ENCODE results near the gene PTPRR.

Gene PTPRR

DNA sequence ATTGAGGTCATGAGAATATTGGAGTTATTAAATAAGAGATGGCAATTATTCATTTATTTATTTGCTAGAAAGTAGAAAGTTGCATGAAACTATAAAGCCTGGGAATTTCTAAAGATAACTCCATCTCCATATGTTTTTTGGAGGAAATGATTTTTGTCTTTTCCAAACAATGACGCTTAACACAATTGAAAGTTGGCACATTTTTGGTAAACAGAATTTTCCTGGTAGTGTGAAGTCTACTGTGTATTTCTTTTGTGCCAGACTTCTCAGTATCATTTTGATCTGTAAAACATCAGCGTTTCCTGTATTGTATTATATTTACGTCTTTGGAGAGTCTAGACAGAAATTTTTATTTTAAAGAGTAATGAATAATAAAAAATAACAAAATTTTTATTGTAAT, 249.6 kb downstream of the PTPRR start:
- no peak for TF ChIP-seq ZFP3 (CRISPR knock-in tag; IDR thresholded peaks at IDR 0.05)
- TF ChIP-seq, protein P1, sequence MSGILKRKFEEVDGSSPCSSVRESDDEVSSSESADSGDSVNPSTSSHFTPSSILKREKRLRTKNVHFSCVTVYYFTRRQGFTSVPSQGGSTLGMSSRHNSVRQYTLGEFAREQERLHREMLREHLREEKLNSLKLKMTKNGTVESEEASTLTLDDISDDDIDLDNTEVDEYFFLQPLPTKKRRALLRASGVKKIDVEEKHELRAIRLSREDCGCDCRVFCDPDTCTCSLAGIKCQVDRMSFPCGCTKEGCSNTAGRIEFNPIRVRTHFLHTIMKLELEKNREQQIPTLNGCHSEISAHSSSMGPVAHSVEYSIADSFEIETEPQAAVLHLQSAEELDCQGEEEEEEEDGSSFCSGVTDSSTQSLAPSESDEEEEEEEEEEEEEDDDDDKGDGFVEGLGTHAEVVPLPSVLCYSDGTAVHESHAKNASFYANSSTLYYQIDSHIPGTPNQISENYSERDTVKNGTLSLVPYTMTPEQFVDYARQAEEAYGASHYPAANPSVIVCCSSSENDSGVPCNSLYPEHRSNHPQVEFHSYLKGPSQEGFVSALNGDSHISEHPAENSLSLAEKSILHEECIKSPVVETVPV (CRISPR knock-in tag; IDR thresholded peaks at IDR 0.05): no peak
- TF ChIP-seq, protein P2, sequence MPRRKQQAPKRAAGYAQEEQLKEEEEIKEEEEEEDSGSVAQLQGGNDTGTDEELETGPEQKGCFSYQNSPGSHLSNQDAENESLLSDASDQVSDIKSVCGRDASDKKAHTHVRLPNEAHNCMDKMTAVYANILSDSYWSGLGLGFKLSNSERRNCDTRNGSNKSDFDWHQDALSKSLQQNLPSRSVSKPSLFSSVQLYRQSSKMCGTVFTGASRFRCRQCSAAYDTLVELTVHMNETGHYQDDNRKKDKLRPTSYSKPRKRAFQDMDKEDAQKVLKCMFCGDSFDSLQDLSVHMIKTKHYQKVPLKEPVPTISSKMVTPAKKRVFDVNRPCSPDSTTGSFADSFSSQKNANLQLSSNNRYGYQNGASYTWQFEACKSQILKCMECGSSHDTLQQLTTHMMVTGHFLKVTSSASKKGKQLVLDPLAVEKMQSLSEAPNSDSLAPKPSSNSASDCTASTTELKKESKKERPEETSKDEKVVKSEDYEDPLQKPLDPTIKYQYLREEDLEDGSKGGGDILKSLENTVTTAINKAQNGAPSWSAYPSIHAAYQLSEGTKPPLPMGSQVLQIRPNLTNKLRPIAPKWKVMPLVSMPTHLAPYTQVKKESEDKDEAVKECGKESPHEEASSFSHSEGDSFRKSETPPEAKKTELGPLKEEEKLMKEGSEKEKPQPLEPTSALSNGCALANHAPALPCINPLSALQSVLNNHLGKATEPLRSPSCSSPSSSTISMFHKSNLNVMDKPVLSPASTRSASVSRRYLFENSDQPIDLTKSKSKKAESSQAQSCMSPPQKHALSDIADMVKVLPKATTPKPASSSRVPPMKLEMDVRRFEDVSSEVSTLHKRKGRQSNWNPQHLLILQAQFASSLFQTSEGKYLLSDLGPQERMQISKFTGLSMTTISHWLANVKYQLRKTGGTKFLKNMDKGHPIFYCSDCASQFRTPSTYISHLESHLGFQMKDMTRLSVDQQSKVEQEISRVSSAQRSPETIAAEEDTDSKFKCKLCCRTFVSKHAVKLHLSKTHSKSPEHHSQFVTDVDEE (CRISPR knock-in tag; IDR thresholded peaks at IDR 0.05): no peak
- TF ChIP-seq ISL1 (CRISPR knock-in tag; IDR thresholded peaks at IDR 0.05): no peak
- TF ChIP-seq ARNTL (CRISPR knock-in tag; IDR thresholded peaks at IDR 0.05; ENCODE audit: borderline replicate concordance, low read depth): no peak
- no peak for TF ChIP-seq ZNF70 (CRISPR knock-in tag; IDR thresholded peaks at IDR 0.05)
- no peak for TF ChIP-seq ZNF8 (CRISPR knock-in tag; IDR thresholded peaks at IDR 0.05)
- ATAC-seq: no peak

DNA sequence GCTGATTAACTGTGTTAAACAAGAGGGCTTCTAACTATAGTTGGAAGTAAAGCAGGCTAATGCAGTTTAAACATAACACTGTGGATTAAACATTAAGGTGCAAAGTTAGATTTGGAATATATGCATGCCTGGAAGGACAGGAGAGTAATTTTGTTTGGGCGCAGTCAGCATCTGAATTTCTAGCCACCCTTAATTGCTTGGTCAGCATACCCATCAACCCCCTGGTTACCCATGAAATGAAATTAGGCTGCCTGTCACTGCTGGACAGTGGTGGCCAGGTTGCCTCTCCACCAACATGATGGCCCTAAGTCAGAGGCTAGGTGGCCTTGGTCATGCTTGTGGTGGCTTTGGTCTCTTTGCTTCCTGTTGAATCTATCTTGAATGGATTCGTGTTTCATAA, 253.3 kb downstream of the PTPRR start:
- ATAC-seq: no peak
- TF ChIP-seq GLIS3 (CRISPR knock-in tag; IDR thresholded peaks at IDR 0.05): no peak
- no peak for TF ChIP-seq ESRRG (CRISPR knock-in tag; IDR thresholded peaks at IDR 0.05)

DNA sequence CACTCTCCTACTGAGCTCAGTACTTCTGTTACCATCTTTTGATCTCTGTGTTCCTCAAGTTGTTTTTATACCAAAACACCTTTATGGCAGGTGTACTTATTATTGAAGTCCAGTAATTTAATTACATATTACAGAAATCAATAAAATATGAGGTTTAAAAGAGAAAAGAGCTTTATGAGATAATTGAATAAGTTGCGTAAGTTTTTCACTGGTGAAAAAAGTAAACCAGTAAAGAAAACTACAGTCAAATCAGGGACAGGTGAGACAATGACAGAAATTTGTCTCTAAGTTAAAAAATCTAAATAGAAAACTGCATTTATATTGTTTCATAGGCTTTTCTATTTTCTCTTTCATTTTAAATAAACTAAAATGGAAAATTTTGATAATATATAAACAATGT, 254.2 kb downstream of the PTPRR start:
- TF ChIP-seq ZNF70 (CRISPR knock-in tag; IDR thresholded peaks at IDR 0.05): no peak
- no peak for TF ChIP-seq RARB (CRISPR knock-in tag; IDR thresholded peaks at IDR 0.05)
- no peak for TF ChIP-seq ARNTL (CRISPR knock-in tag; IDR thresholded peaks at IDR 0.05; ENCODE audit: borderline replicate concordance, low read depth)
- TF ChIP-seq CSDC2 (CRISPR knock-in tag; IDR thresholded peaks at IDR 0.05): no peak
- no peak for TF ChIP-seq ISL1 (CRISPR knock-in tag; IDR thresholded peaks at IDR 0.05)
- TF ChIP-seq, protein P3, sequence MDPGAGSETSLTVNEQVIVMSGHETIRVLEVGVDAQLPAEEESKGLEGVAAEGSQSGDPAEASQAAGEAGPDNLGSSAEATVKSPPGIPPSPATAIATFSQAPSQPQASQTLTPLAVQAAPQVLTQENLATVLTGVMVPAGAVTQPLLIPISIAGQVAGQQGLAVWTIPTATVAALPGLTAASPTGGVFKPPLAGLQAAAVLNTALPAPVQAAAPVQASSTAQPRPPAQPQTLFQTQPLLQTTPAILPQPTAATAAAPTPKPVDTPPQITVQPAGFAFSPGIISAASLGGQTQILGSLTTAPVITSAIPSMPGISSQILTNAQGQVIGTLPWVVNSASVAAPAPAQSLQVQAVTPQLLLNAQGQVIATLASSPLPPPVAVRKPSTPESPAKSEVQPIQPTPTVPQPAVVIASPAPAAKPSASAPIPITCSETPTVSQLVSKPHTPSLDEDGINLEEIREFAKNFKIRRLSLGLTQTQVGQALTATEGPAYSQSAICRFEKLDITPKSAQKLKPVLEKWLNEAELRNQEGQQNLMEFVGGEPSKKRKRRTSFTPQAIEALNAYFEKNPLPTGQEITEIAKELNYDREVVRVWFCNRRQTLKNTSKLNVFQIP (CRISPR knock-in tag; IDR thresholded peaks at IDR 0.05; ENCODE audit: borderline replicate concordance, low read depth): no peak
- no peak for TF ChIP-seq SNAI2 (CRISPR knock-in tag; IDR thresholded peaks at IDR 0.05)
- TF ChIP-seq, protein P2 (CRISPR knock-in tag; IDR thresholded peaks at IDR 0.05): no peak
- TF ChIP-seq ZFP3 (CRISPR knock-in tag; IDR thresholded peaks at IDR 0.05): no peak
- TF ChIP-seq ZNF565 (CRISPR knock-in tag; conservative IDR thresholded peaks at IDR 0.05; ENCODE audit: low read depth): no peak
- TF ChIP-seq ZNF8 (CRISPR knock-in tag; IDR thresholded peaks at IDR 0.05): no peak
- TF ChIP-seq OSR1 (CRISPR knock-in tag; IDR thresholded peaks at IDR 0.05): no peak
- TF ChIP-seq ESRRG (CRISPR knock-in tag; IDR thresholded peaks at IDR 0.05): no peak
- TF ChIP-seq, protein P1 (CRISPR knock-in tag; IDR thresholded peaks at IDR 0.05): no peak
- TF ChIP-seq, protein P4, sequence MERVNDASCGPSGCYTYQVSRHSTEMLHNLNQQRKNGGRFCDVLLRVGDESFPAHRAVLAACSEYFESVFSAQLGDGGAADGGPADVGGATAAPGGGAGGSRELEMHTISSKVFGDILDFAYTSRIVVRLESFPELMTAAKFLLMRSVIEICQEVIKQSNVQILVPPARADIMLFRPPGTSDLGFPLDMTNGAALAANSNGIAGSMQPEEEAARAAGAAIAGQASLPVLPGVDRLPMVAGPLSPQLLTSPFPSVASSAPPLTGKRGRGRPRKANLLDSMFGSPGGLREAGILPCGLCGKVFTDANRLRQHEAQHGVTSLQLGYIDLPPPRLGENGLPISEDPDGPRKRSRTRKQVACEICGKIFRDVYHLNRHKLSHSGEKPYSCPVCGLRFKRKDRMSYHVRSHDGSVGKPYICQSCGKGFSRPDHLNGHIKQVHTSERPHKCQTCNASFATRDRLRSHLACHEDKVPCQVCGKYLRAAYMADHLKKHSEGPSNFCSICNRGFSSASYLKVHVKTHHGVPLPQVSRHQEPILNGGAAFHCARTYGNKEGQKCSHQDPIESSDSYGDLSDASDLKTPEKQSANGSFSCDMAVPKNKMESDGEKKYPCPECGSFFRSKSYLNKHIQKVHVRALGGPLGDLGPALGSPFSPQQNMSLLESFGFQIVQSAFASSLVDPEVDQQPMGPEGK (CRISPR knock-in tag; IDR thresholded peaks at IDR 0.05; ENCODE audit: borderline replicate concordance): no peak
- no peak for TF ChIP-seq BACH2 (CRISPR knock-in tag; IDR thresholded peaks at IDR 0.05; ENCODE audit: borderline replicate concordance)
- TF ChIP-seq, protein P5, sequence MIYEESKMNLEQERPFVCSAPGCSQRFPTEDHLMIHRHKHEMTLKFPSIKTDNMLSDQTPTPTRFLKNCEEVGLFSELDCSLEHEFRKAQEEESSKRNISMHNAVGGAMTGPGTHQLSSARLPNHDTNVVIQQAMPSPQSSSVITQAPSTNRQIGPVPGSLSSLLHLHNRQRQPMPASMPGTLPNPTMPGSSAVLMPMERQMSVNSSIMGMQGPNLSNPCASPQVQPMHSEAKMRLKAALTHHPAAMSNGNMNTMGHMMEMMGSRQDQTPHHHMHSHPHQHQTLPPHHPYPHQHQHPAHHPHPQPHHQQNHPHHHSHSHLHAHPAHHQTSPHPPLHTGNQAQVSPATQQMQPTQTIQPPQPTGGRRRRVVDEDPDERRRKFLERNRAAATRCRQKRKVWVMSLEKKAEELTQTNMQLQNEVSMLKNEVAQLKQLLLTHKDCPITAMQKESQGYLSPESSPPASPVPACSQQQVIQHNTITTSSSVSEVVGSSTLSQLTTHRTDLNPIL (CRISPR knock-in tag; IDR thresholded peaks at IDR 0.05; ENCODE audit: low read depth): no peak
- TF ChIP-seq GLIS3 (CRISPR knock-in tag; IDR thresholded peaks at IDR 0.05): no peak
- TF ChIP-seq TCF4 (CRISPR knock-in tag; IDR thresholded peaks at IDR 0.05; ENCODE audit: borderline replicate concordance): no peak
- TF ChIP-seq TOX (CRISPR knock-in tag; IDR thresholded peaks at IDR 0.05; ENCODE audit: borderline replicate concordance): no peak

More for the DNA sequence above, 254.2 kb downstream of the PTPRR start:
- no peak for ATAC-seq

Measured in SK-N-SH treated with all-trans-retinoic acid at 6 μM for 48 hours (cell line).